Measurements from ENCODE around the gene ALPK3. TPM values are rescaled to one million over a fixed set of nuclear protein-coding genes. Genes with fewer than 3 reads are reported as not detected.
"Not testable (repeated sequence)": the region's sequence is repeated elsewhere in the genome, so short reads cannot be mapped to it uniquely, and the experiment has no call there.

ALPK3 gene
- total RNA-seq, 4 donors from 2014 or later: 0.88 to 6.3 (median 3.4) TPM

DNA sequence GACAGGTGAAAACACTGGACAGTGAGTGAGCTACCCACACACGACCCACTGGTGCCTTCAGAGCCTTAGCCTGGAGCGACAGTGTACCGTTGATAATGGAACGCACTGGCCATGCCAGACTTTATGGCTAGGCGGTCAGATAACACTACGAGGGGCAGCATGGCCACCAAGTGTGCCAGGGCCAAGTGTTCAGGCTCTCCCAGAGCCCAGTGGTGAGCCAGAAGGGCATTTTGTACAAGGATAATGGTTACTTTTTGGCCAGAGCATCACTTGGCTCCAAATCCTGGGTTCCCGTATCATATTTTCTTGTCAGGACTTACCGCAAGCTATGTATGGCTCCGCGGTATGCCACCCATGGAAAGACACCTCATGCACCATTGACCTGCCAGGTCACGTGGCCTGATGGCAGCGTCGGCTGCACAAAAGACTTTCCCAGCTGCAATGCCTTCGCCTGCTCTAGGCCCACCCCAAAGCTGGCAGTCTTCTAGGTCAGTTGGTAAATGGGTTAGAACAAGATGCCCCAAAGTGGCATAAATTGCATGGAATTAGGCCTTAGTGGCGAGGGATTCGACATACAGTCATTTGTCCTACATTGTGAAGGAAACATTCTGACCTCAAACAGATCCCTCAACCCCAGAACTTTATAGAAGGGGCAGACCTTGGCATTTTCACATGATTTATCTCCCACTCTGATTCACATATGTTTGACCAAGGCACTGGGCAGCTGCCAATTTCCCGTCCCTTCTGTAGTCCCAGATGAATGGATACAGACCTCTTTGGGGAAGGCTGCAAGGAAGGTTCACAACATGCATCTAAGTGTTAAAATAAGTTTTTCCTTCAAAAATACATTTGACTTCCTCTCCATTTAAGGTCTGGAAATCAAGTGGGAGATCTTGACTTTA lies 55.1 kb downstream of the ALPK3 start:
- no peak overlapping the region for H3K27ac ChIP-seq
- TF ChIP-seq, protein P1, sequence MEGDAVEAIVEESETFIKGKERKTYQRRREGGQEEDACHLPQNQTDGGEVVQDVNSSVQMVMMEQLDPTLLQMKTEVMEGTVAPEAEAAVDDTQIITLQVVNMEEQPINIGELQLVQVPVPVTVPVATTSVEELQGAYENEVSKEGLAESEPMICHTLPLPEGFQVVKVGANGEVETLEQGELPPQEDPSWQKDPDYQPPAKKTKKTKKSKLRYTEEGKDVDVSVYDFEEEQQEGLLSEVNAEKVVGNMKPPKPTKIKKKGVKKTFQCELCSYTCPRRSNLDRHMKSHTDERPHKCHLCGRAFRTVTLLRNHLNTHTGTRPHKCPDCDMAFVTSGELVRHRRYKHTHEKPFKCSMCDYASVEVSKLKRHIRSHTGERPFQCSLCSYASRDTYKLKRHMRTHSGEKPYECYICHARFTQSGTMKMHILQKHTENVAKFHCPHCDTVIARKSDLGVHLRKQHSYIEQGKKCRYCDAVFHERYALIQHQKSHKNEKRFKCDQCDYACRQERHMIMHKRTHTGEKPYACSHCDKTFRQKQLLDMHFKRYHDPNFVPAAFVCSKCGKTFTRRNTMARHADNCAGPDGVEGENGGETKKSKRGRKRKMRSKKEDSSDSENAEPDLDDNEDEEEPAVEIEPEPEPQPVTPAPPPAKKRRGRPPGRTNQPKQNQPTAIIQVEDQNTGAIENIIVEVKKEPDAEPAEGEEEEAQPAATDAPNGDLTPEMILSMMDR (IDR thresholded peaks at IDR 0.05): no peak
- TF ChIP-seq POLR2A (IDR thresholded peaks at IDR 0.05): no peak
- H3K4me1 ChIP-seq: no peaks in the 10 kb centered on the region
- no peaks in the 10 kb centered on the region for H3K36me3 ChIP-seq
- no peaks in the 10 kb centered on the region for H3K27me3 ChIP-seq
- DNase-seq: no peak
- H3K9me3 ChIP-seq: no peaks in the 10 kb centered on the region
- no peak overlapping the region for H3K4me3 ChIP-seq
- intact Hi-C loops (cut with DNase I; ENCODE audit: low total_unique reads): no loop called here

DNA sequence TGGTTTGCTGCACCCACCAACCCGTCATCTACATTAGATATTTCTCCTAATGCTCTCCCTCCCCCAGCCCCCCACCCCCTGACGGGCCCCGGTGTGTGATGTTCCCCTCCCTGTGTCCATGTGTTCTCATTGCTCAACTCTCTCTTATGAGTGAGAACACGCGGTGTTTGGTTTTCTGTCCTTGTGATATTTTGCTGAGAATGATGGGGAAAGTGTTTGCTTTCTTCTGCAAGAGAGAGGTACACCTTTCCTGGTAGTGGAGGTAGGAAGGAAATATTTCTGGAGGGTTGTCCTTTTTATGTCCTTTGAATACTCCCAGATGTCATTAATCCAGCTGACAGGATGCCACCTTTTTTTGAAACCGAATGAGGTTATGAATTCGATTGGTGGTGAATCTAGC lies 56.8 kb downstream of the ALPK3 start:
- H3K4me3 ChIP-seq: no peak overlapping the region
- H3K9me3 ChIP-seq: no peaks in the 10 kb centered on the region
- H3K27ac ChIP-seq: no peak overlapping the region
- H3K4me1 ChIP-seq: no peaks in the 10 kb centered on the region
- H3K36me3 ChIP-seq: no peaks in the 10 kb centered on the region
- no peak for DNase-seq
- intact Hi-C loops (cut with DNase I; ENCODE audit: low total_unique reads): no loop called here
- TF ChIP-seq, protein P1 (IDR thresholded peaks at IDR 0.05): no peak
- TF ChIP-seq POLR2A (IDR thresholded peaks at IDR 0.05): no peak
- no peaks in the 10 kb centered on the region for H3K27me3 ChIP-seq

DNA sequence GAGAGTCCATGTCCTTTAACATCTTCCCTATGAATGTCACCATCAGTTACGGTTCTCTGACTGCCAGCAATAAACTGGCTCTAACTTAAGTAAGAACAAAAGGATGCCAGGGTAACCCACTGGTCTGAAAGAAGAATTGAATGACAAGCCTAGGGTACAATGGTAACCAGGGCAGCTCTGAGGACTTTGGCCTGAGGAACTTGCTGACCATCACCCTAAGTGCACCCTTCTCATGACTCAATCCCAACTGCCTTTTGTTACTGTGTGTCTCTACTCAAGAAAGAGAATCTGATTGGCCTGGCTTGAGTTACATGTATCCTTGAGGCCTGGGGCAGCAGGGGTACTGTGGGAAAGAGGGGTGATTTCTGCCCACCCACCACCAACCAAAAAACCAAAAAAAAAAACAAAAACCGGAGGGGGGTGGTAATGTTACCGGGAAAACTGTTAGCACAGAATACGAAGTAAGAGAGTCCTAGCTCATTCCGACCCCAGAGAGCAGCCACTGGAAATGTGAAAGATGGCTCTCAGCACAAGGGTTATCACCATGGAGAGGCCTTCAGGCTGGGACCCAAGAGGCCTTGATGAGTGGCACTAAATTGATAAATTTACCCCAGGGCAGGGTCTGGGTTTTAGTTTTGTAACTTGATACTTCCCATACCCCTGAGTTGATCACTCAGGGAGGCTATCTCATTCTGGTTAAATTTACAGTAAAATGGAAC lies 58.0 kb downstream of the ALPK3 start:
- TF ChIP-seq, protein P1 (IDR thresholded peaks at IDR 0.05): no peak
- TF ChIP-seq POLR2A (IDR thresholded peaks at IDR 0.05): no peak
- no peak overlapping the region for H3K27ac ChIP-seq
- H3K4me3 ChIP-seq: no peak overlapping the region
- H3K27me3 ChIP-seq: no peaks in the 10 kb centered on the region
- intact Hi-C loops (cut with DNase I; ENCODE audit: low total_unique reads): no loop called here
- no peaks in the 10 kb centered on the region for H3K36me3 ChIP-seq
- no peaks in the 10 kb centered on the region for H3K4me1 ChIP-seq
- no peak for DNase-seq
- H3K9me3 ChIP-seq: no peaks in the 10 kb centered on the region

DNA sequence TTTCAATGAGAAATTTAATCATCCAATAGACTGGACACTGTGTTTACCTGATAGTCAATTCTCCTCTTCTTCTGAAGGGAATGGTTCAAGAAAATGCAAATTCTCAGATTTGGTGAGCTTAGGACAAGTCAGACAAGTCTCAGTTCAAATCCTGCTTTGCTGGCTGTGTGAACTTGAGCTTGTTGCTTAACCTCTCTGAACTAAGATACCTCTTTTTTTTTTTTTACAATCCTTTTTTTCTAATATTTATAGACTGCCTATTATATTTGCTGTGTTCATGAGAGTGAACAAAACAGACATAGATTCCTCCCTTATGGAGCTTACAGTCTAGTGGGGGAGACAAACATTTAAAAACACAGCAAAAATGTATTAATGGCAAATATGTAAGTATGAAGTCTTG lies 59.1 kb downstream of the ALPK3 start:
- Histone ChIP-seq H3K27ac (no peak overlapping the region), H3K27me3 (no peaks in the 10 kb centered on the region), H3K9me3 (no peaks in the 10 kb centered on the region), H3K36me3 (no peaks in the 10 kb centered on the region), H3K4me1 (no peaks in the 10 kb centered on the region), H3K4me3 (no peak overlapping the region)
- intact Hi-C loops (cut with DNase I; ENCODE audit: low total_unique reads): no loop called here
- no peak for DNase-seq
- TF ChIP-seq, protein P1 (IDR thresholded peaks at IDR 0.05): no peak
- TF ChIP-seq POLR2A (IDR thresholded peaks at IDR 0.05): no peak

DNA sequence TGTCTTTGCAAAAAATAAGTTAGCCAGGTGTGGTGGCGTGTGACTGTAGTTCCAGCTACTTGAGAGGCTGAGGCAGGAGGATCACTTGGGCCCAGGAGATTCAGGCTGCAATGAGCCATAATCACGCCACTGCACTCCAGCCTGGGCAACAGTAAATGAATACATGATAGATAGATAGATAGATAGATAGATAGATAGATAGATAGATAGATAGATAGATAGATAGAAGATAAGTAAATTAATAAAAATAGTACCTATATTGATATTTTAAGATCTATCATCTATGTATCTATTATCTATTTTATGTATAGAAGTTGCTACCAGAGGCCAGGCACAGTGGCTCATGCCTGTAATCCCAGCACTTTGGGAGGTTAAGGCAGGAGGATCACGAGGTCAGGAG lies 60.5 kb downstream of the ALPK3 start:
- H3K36me3 ChIP-seq; DNase-seq; H3K27ac ChIP-seq; H3K4me1 ChIP-seq; H3K9me3 ChIP-seq; intact Hi-C loops (cut with DNase I; ENCODE audit: low total_unique reads); H3K27me3 ChIP-seq; H3K4me3 ChIP-seq: not testable (repeated sequence)
